NT2/D1 (cell line): ENCODE results near the gene PHF24.

Source experiments
- SUZ12 ChIP-seq: IDR thresholded peaks from 2 replicates; pipeline ENCODE4 v1.6.1; 2011; ENCODE audit not compliant: insufficient read length, insufficient read depth; ENCODE audit errors: extremely low read depth
- YY1 ChIP-seq: IDR thresholded peaks from 2 replicates; pipeline ENCODE4 v1.6.1; 2011; ENCODE audit not compliant: insufficient read length, insufficient read depth
- ZNF274 ChIP-seq: IDR thresholded peaks from 2 replicates; pipeline ENCODE4 v1.6.1; 2011; ENCODE audit warnings: mild to moderate bottlenecking, low read depth, low read length

GRCh38 chr9:35026671-35027070 is 68.6 kb downstream of the PHF24 start:
- TF ChIP-seq YY1 (no peak), ZNF274 (no peak), SUZ12 (no peak)
